ENCODE data around the gene RUNDC3A. TPM values are rescaled to one million over a fixed set of nuclear protein-coding genes. Genes with fewer than 3 reads are reported as not detected.
A peak's percentile ranks its signal among the peaks of the same experiment; 100 is the strongest.

RUNDC3A gene
- total RNA-seq, 1 donor from 2014 or later: 2.0 TPM

- H3K4me1 Mint-ChIP-seq (ENCODE audit: low read depth, unreplicated experiment): peaks cover 2% of the 10 kb centered on the region
- no peak for DNase-seq (ENCODE audit: low read depth)
- H3K4me3 ChIP-seq (ENCODE audit: insufficient read depth, low read depth, low read length): peak overlapping the region; percentile 73
- H3K27ac ChIP-seq (ENCODE audit: low read depth, low read length): no peak overlapping the region
- peak overlapping the region; percentile 87 for H2AFZ ChIP-seq (ENCODE audit: low read depth, low read length)
- peaks cover 6% of the 10 kb centered on the region for H3K36me3 ChIP-seq (ENCODE audit: insufficient read depth, low read length)
- no peaks in the 10 kb centered on the region for H3K9me3 Mint-ChIP-seq (ENCODE audit: unreplicated experiment)
- no peak for FAIRE-seq
- no peaks in the 10 kb centered on the region for H3K27me3 Mint-ChIP-seq (ENCODE audit: low read depth, unreplicated experiment)
- H3K4me3 Mint-ChIP-seq (ENCODE audit: unreplicated experiment): peak overlapping the region; percentile 90
- no peaks in the 10 kb centered on the region for H3K9me3 ChIP-seq (ENCODE audit: insufficient read depth, low read depth, low read length)
- H3K79me2 ChIP-seq (ENCODE audit: insufficient read depth, low read length): peaks cover 19% of the 10 kb centered on the region
- peak overlapping the region; percentile 85 for H3K4me2 ChIP-seq (ENCODE audit: low read length)
- H3K36me3 Mint-ChIP-seq (ENCODE audit: low read depth, unreplicated experiment): peaks cover 8% of the 10 kb centered on the region
- H4K20me1 ChIP-seq (ENCODE audit: insufficient read depth, low read length): peaks cover 19% of the 10 kb centered on the region
- peak overlapping the region; percentile 79 for H3K9ac ChIP-seq (ENCODE audit: low read length)
- H3K4me1 ChIP-seq (ENCODE audit: insufficient read depth, low read length): peaks cover 10% of the 10 kb centered on the region
- no peak overlapping the region for H3K27ac Mint-ChIP-seq (ENCODE audit: unreplicated experiment)
- no peaks in the 10 kb centered on the region for H3K27me3 ChIP-seq (ENCODE audit: insufficient read depth, low read length)
- TF ChIP-seq CTCF (IDR thresholded peaks at IDR 0.05; ENCODE audit: insufficient read depth, low read depth, low read length): no peak
Observed at GRCh38 chr17:44323359-44324091, 15.1 kb downstream of the RUNDC3A start.

- Histone ChIP-seq H3K27ac (ENCODE audit: low read depth, low read length) (peak overlapping the region; percentile 26), H3K4me3 (ENCODE audit: insufficient read depth, low read depth, low read length) (peak overlapping the region; percentile 73), H3K9ac (ENCODE audit: low read length) (peak overlapping the region; percentile 79), H4K20me1 (ENCODE audit: insufficient read depth, low read length) (peaks cover 19% of the 10 kb centered on the region), H3K9me3 (ENCODE audit: insufficient read depth, low read depth, low read length) (no peaks in the 10 kb centered on the region), H3K4me1 (ENCODE audit: insufficient read depth, low read length) (peaks cover 10% of the 10 kb centered on the region), H2AFZ (ENCODE audit: low read depth, low read length) (peak overlapping the region; percentile 87), H3K4me2 (ENCODE audit: low read length) (peak overlapping the region; percentile 85), H3K36me3 (ENCODE audit: insufficient read depth, low read length) (peaks cover 6% of the 10 kb centered on the region), H3K79me2 (ENCODE audit: insufficient read depth, low read length) (peaks cover 19% of the 10 kb centered on the region), H3K27me3 (ENCODE audit: insufficient read depth, low read length) (no peaks in the 10 kb centered on the region)
- DNase-seq (ENCODE audit: low read depth) (no peak), FAIRE-seq (no peak)
- Mint-ChIP-seq H3K4me1 (ENCODE audit: low read depth, unreplicated experiment) (peaks cover 2% of the 10 kb centered on the region), H3K4me3 (ENCODE audit: unreplicated experiment) (peak overlapping the region; percentile 90), H3K36me3 (ENCODE audit: low read depth, unreplicated experiment) (peaks cover 8% of the 10 kb centered on the region), H3K27ac (ENCODE audit: unreplicated experiment) (peak overlapping the region; percentile 34), H3K9me3 (ENCODE audit: unreplicated experiment) (no peaks in the 10 kb centered on the region), H3K27me3 (ENCODE audit: low read depth, unreplicated experiment) (no peaks in the 10 kb centered on the region)
- TF ChIP-seq EZH2 (IDR thresholded peaks at IDR 0.05; ENCODE audit: insufficient read depth, low read length): no peak
- no peak for TF ChIP-seq CTCF (IDR thresholded peaks at IDR 0.05; ENCODE audit: insufficient read depth, low read depth, low read length)
Observed at GRCh38 chr17:44324092-44324570, 15.7 kb downstream of the RUNDC3A start.

Data from astrocyte (in vitro differentiated cells and primary cell).